Astrocyte of the cerebellum (primary cell): ENCODE results near the gene COL4A2.

Source experiments
- DNase-seq: peaks from one replicate; pipeline ENCODE4 v3.0.0-alpha.2; 2011; ENCODE audit warnings: low read depth
- H3K4me3 ChIP-seq: 2 replicates; pipeline ENCODE4 v1.5.1; 2011; ENCODE audit warnings: mild to moderate bottlenecking, low read depth, low read length, moderate library complexity
- CTCF ChIP-seq: IDR thresholded peaks from 2 replicates; pipeline ENCODE4 v1.5.1; 2012; ENCODE audit warnings: low read length, low read depth, moderate library complexity, mild to moderate bottlenecking; ENCODE audit errors: missing control alignments
- in situ Hi-C: cut with HindIII; loops from 2 replicates; pipeline ENCODE4 v1.10.0; 2017; ENCODE audit warnings: low sequenced_read_pairs

Gene COL4A2

GRCh38 chr13:110436276-110436675 lies 129.2 kb downstream of the COL4A2 start:
- DNase-seq = peak; percentile 84
- TF ChIP-seq CTCF = no peak
- in situ Hi-C loops = no loop called here
- no peak overlapping the region for H3K4me3 ChIP-seq

GRCh38 chr13:110436786-110437370 lies 129.8 kb downstream of the COL4A2 start:
- H3K4me3 ChIP-seq = no peak overlapping the region
- no peak for DNase-seq
- in situ Hi-C loops = no loop called here
- no peak for TF ChIP-seq CTCF

GRCh38 chr13:110438211-110438610 lies 131.1 kb downstream of the COL4A2 start:
- in situ Hi-C loops = no loop called here

GRCh38 chr13:110438776-110439175 lies 131.7 kb downstream of the COL4A2 start:
- no peak for TF ChIP-seq CTCF
- in situ Hi-C loops = no loop called here

More at GRCh38 chr13:110438211-110438610, 131.1 kb downstream of the COL4A2 start:
- TF ChIP-seq CTCF = no peak
- no peak for DNase-seq
- no peak overlapping the region for H3K4me3 ChIP-seq

GRCh38 chr13:110440946-110441731 lies 134.1 kb downstream of the COL4A2 start:
- DNase-seq = no peak
- TF ChIP-seq CTCF = no peak
- no peak overlapping the region for H3K4me3 ChIP-seq
- in situ Hi-C loops = no loop called here

More at GRCh38 chr13:110438776-110439175, 131.7 kb downstream of the COL4A2 start:
- DNase-seq = no peak
- no peak overlapping the region for H3K4me3 ChIP-seq

GRCh38 chr13:110442930-110443621 lies 136.0 kb downstream of the COL4A2 start:
- H3K4me3 ChIP-seq = no peak overlapping the region
- TF ChIP-seq CTCF = no peak
- in situ Hi-C loops = no loop called here
- no peak for DNase-seq
